ENCODE results near the gene DHRS11.

Gene DHRS11

GRCh38 chr17:36546418-36547093 lies 45.1 kb upstream of the DHRS11 start:
- DNase-seq (ENCODE audit: low spot score), result no peak
- no peak for TF ChIP-seq CTCF (IDR thresholded peaks at IDR 0.05; ENCODE audit: extremely low read depth, missing control alignments)

- no peak for DNase-seq (ENCODE audit: low spot score)
- no peak for TF ChIP-seq CTCF (IDR thresholded peaks at IDR 0.05; ENCODE audit: extremely low read depth, missing control alignments)
These were observed 43.9 kb upstream of the DHRS11 start for GRCh38 chr17:36547776-36548175.

GRCh38 chr17:36550491-36551417 lies 40.9 kb upstream of the DHRS11 start:
- peak; percentile 50 for DNase-seq (ENCODE audit: low spot score)
- TF ChIP-seq CTCF (IDR thresholded peaks at IDR 0.05; ENCODE audit: extremely low read depth, missing control alignments), result no peak

- DNase-seq (ENCODE audit: low spot score), result no peak
- TF ChIP-seq CTCF (IDR thresholded peaks at IDR 0.05; ENCODE audit: extremely low read depth, missing control alignments), result no peak
These were observed 38.2 kb upstream of the DHRS11 start for GRCh38 chr17:36553459-36553858.

GRCh38 chr17:36566081-36566480 lies 25.6 kb upstream of the DHRS11 start:
- no peak for DNase-seq (ENCODE audit: low spot score)
- TF ChIP-seq CTCF (IDR thresholded peaks at IDR 0.05; ENCODE audit: extremely low read depth, missing control alignments), result no peak

- DNase-seq (ENCODE audit: low spot score), result no peak
- TF ChIP-seq CTCF (IDR thresholded peaks at IDR 0.05; ENCODE audit: extremely low read depth, missing control alignments), result no peak
These were observed 16.7 kb upstream of the DHRS11 start for GRCh38 chr17:36575028-36575427.

- no peak for TF ChIP-seq CTCF (IDR thresholded peaks at IDR 0.05; ENCODE audit: extremely low read depth, missing control alignments)
- DNase-seq (ENCODE audit: low spot score), result no peak
These were observed 14.9 kb upstream of the DHRS11 start for GRCh38 chr17:36576793-36577192.

Measured in GM20000 (cell line).